Amygdala (tissue), 56 donors: ENCODE data around the gene FCN1.
"Not testable (repeated sequence)": the region's sequence is repeated elsewhere in the genome, so short reads cannot be mapped to it uniquely, and the experiment has no call there.

ENCODE experiments used
- DNase-seq, 56 donors: peaks; one replicate each; lab custom pipeline; 2025; lab: John Stamatoyannopoulos, UW

Gene FCN1

DNA sequence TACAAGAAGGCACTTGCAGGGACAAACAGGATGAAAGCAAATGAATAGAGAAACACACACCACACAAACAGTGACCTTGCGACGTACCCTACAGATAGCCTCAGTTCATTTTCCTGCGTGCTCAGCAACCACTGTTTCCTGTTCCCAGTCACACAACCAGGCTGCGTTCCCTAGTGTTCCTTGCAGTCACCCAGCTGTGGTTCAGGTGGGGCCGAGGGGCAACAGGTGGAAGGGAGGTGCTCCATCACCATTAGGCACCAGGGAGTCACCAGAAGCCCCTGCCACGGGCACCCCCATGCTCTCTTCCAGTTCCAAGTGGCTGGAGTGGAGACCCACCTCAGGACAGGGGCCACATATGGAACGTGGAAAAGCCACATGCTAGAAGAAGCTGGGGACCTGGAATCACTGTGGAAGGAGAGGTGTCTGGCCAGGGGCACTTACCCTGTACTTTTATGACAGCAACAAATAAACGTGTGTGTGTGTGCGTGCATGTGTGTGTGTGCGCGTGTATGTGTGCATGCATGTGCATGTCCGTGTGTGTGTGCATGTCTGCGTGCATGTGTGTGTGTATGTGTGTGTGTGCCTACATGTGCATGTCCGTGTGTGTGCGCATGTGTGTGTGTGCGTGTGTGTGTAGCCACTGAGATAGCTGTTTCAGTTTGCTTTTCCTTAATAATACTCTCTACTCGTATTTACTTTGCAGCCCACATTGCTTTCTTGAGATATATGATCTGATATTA, 55.9 kb downstream of the FCN1 start:
- DNase-seq, result no peak

DNA sequence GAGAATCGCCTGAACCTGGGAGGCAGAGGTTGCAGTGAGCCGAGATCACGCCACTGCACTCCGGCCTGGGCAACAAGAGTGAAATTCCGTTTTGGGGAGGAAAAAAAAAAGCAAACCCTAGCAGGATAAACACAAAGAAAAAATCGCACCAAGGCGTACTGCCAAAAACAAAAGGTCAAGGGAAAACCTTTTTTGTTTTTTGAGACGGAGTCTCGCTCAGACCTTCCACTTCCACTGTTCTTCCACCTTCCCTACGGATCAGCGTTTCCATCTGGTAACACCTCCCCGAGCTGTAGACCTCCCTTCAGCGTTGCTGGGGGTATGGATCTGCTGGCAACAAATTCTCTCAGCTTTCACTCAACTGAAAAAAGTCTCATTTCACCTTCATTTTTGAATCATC, 57.2 kb downstream of the FCN1 start:
- DNase-seq, result no peak

DNA sequence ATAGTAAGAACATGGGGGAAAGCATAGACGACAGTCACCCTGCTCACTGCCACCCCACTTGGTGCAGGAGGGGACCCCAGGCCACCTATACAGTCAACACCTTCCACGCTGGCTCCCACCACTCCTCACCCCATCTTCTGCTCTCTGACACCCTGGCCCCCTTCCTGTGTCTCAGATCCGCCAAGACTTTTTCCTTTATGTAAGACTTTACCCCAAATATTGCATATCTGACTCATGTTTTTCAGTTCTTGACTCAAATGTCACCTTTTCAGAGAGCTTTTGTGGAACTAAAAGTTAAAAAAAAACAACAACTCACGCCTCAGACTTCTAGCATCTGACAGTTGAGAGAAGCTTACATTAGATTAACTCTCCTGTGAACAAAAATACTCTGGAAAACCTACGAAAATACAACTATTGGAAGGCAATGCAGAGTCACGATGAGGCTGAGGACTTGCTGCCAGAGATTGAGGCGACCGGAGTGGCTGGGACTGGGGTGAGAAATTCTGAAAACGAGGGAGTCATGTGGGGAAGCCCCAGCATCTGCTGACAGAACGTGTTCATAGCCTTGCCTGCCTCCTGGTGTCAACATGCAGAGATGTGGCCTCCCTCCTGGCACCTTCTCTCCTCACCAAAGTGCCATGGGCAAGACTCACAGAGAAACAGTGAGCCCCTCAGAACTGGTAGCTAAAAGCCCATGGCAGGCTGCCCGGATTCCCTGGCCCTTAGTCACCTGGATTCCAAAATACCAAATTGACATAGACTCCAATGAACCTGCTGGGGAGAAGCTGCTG, 59.5 kb downstream of the FCN1 start:
- DNase-seq, result no peak

DNA sequence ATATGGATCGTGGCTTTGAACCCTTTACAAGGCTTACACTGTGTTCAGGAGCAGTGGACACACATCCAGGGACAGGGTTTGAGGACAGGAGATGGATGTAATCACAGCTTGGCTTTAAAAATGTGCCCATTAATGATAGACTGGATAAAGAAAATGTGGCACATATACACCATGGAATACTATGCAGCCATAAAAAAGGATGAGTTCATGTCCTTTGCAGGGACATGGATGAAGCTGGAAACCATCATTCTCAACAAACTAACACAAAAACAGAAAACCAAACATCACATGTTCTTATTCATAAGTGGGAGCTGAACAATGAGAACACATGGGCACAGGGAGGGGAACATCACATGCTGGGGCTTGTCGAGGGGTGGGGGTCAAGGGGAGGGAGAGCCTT, 60.3 kb downstream of the FCN1 start:
- not testable (repeated sequence) for DNase-seq

DNA sequence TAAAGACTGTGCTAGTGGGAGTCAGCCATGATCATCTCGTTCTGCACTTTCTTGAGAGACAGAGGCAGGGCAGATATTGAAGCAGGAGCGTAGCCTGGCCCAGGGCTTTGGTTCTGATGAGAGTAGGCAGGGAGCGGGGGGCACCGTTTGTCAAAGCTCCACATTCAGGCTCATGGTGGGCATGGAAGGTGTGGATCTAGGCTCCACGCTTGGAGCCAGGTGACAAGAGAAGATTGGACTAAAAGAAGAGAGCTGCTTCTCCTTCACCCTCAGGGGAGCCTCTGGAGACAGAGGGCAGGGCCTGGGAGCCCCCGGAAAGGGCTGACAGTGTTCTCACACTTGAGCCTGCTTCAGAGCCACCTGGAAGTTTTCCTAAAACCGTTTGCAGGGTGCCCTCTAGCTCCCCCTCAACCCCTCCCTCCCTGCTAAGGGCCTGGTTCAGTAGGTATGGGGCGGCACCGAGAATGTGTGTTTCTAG, 61.8 kb downstream of the FCN1 start:
- DNase-seq, result no peak
